Measurements from ENCODE around the gene ATG7. TPM values are rescaled to one million over a fixed set of nuclear protein-coding genes. Genes with fewer than 3 reads are reported as not detected.

Gene ATG7
- total and polyA plus RNA-seq, 10 of the 15 experiments (the other 5 are each of a cell fraction or from before 2014, with no cell fraction given), result 13.5 to 49.5 (median 26.4) TPM

DNA sequence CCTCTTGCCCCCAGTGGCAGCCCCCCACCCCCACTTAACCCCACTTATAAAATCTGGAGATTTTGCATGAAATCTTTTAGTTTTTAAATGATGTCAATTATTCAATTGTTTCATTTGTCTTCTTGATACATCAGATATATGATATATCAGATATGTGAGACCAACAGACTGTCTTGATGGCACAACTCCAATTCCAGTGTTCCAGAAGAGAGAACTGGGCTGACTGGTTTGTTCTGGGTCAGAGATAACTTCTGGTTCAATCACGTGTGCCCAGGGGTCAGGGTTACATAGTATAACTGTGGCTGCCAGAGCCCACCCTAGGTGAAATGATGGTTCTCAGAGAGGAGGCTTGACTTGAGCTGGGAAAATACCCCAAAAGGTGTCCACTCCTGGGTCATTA lies 32.4 kb upstream of the ATG7 start (continued):
- TF ChIP-seq, protein P1, sequence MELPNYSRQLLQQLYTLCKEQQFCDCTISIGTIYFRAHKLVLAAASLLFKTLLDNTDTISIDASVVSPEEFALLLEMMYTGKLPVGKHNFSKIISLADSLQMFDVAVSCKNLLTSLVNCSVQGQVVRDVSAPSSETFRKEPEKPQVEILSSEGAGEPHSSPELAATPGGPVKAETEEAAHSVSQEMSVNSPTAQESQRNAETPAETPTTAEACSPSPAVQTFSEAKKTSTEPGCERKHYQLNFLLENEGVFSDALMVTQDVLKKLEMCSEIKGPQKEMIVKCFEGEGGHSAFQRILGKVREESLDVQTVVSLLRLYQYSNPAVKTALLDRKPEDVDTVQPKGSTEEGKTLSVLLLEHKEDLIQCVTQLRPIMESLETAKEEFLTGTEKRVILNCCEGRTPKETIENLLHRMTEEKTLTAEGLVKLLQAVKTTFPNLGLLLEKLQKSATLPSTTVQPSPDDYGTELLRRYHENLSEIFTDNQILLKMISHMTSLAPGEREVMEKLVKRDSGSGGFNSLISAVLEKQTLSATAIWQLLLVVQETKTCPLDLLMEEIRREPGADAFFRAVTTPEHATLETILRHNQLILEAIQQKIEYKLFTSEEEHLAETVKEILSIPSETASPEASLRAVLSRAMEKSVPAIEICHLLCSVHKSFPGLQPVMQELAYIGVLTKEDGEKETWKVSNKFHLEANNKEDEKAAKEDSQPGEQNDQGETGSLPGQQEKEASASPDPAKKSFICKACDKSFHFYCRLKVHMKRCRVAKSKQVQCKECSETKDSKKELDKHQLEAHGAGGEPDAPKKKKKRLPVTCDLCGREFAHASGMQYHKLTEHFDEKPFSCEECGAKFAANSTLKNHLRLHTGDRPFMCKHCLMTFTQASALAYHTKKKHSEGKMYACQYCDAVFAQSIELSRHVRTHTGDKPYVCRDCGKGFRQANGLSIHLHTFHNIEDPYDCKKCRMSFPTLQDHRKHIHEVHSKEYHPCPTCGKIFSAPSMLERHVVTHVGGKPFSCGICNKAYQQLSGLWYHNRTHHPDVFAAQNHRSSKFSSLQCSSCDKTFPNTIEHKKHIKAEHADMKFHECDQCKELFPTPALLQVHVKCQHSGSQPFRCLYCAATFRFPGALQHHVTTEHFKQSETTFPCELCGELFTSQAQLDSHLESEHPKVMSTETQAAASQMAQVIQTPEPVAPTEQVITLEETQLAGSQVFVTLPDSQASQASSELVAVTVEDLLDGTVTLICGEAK (IDR thresholded peaks at IDR 0.05; ENCODE audit: borderline replicate concordance), result no peak
- no peak for TF ChIP-seq RB1 (IDR thresholded peaks at IDR 0.05; ENCODE audit: borderline replicate concordance)
- no peak for TF ChIP-seq RAD21 (IDR thresholded peaks at IDR 0.05; ENCODE audit: insufficient read depth, low read depth, low read length)
- no peak for TF ChIP-seq YBX1 (IDR thresholded peaks at IDR 0.05)
- no peak for TF ChIP-seq CHD1 (IDR thresholded peaks at IDR 0.05; ENCODE audit: low read depth, low read length)
- TF ChIP-seq MEF2B (IDR thresholded peaks at IDR 0.05; ENCODE audit: partially characterized antibody, poor library complexity, severe bottlenecking), result no peak
- no peak for TF ChIP-seq SIN3A (IDR thresholded peaks at IDR 0.05; ENCODE audit: low read depth, low read length)

DNA sequence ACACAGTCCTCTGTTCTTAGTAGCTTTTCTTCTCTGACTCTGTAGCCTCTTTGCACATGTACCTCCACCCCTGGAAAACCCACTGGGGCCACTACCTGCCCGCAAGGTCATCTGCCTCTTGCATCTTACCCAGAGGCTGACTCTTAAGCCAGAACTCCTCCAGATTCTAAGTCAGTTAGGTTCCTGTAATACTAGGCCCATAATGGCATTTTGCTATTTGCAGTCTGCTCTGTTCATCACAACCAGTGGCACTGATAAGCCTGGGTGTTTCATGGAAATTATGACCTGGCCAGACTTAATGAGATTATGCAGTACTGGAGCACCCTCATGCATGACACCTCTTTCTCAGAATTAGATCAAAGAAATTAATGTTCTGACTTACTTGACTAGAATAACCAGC lies 31.7 kb upstream of the ATG7 start:
- Histone ChIP-seq H3K4me3 (no peak overlapping the region), H3K9me3 (replicated peaks; ENCODE audit: control insufficient read depth, insufficient read depth, low read length) (peaks cover 3% of the 10 kb centered on the region; the same call in 2 of the 3 replicates), H3K27ac (ENCODE audit: control insufficient read depth, insufficient read depth) (no peak overlapping the region), H4K20me1 (ENCODE audit: control insufficient read depth, insufficient read depth) (no peaks in the 10 kb centered on the region), H3K27me3 (replicated peaks in 1 of 2; ENCODE audit: control insufficient read depth in 2 of 2, insufficient read depth in 2 of 2, low read length in 1 of 2) (no peaks in the 10 kb centered on the region), H3K4me2 (ENCODE audit: control insufficient read depth, insufficient read depth) (no peak overlapping the region), H3K9ac (ENCODE audit: control insufficient read depth, insufficient read depth, low read length) (no peak overlapping the region), H3K4me1 (ENCODE audit: control insufficient read depth, insufficient read depth, low read length) (no peaks in the 10 kb centered on the region), H2AFZ (ENCODE audit: control insufficient read depth, low read depth, low read length) (no peak overlapping the region), H3K36me3 (ENCODE audit: control insufficient read depth in 2 of 2, insufficient read depth in 2 of 2, low read length in 1 of 2) (no peaks in the 10 kb centered on the region), H3K79me2 (ENCODE audit: control insufficient read depth, insufficient read depth, low read length) (no peaks in the 10 kb centered on the region)
- ChIA-PET SMC1A (ENCODE audit: uncharacterized antibody, unreplicated experiment) (interaction anchor here (0.5 to 1.3 kb wide), 3 partner anchors 41 to 411 kb away, joined by 3 read pairs; no protein-coding TSS in a partner anchor), CTCF (interaction anchor here (1.4 to 1.5 kb wide), 2 partner anchors 16 to 47 kb away, joined by 3 to 4 read pairs; no protein-coding TSS in a partner anchor), POLR2A (no interaction called here), RAD21 (ENCODE audit: unreplicated experiment) (interaction anchor here (0.9 to 5.6 kb wide), 2 partner anchors 90 to 95 kb away, joined by 3 to 54 read pairs; no protein-coding TSS in a partner anchor)
- no peak for FAIRE-seq
- no TSS peak for BruUV-seq (replicated peaks)
- WGBS (ENCODE audit: insufficient coverage, insufficient replicate concordance, low lambda C conversion rate, missing lambda C conversion rate), result 5% methylated on average over 1 of the region's 1 CpG
- in situ Hi-C loops (cut with MboI) (no loop called here), intact Hi-C loops (cut with micrococcal nuclease; ENCODE audit: unreplicated experiment) (no loop called here)
- DNase-seq (ENCODE audit: low read depth, low spot score), result no peak
- ATAC-seq, result no peak
- TF ChIP-seq CBFB (IDR thresholded peaks at IDR 0.05; ENCODE audit: low read depth) (no peak), ZSCAN29 (IDR thresholded peaks at IDR 0.05) (no peak), SUPT20H (IDR thresholded peaks at IDR 0.05; ENCODE audit: borderline replicate concordance, control insufficient read depth, low read depth, low read length) (no peak), LARP7 (IDR thresholded peaks at IDR 0.05) (no peak), CHD2 (IDR thresholded peaks at IDR 0.05; ENCODE audit: borderline replicate concordance, low read depth, low read length) (no peak), ZBTB11 (CRISPR knock-in tag; IDR thresholded peaks at IDR 0.05) (no peak), PAX5 (IDR thresholded peaks at IDR 0.05; ENCODE audit: borderline replicate concordance, low read depth, low read length) (no peak)
- TF ChIP-seq, protein P2, sequence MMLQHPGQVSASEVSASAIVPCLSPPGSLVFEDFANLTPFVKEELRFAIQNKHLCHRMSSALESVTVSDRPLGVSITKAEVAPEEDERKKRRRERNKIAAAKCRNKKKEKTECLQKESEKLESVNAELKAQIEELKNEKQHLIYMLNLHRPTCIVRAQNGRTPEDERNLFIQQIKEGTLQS (IDR thresholded peaks at IDR 0.05; ENCODE audit: borderline replicate concordance, extremely low read depth, low read depth, low read length), result no peak
